Stimulated activated CD8-positive, alpha-beta memory T cell treated with anti-CD3 and anti-CD28 coated beads, Interleukin-4, amount 100 ng/mL, for 24 hours (primary cell): ENCODE measurements around the gene ARHGEF16.

ENCODE experiments used
- DNase-seq: peaks from one replicate; pipeline ENCODE4 v3.0.0-alpha.2; 2020; ENCODE audit warnings: low read depth

ARHGEF16 gene

DNA sequence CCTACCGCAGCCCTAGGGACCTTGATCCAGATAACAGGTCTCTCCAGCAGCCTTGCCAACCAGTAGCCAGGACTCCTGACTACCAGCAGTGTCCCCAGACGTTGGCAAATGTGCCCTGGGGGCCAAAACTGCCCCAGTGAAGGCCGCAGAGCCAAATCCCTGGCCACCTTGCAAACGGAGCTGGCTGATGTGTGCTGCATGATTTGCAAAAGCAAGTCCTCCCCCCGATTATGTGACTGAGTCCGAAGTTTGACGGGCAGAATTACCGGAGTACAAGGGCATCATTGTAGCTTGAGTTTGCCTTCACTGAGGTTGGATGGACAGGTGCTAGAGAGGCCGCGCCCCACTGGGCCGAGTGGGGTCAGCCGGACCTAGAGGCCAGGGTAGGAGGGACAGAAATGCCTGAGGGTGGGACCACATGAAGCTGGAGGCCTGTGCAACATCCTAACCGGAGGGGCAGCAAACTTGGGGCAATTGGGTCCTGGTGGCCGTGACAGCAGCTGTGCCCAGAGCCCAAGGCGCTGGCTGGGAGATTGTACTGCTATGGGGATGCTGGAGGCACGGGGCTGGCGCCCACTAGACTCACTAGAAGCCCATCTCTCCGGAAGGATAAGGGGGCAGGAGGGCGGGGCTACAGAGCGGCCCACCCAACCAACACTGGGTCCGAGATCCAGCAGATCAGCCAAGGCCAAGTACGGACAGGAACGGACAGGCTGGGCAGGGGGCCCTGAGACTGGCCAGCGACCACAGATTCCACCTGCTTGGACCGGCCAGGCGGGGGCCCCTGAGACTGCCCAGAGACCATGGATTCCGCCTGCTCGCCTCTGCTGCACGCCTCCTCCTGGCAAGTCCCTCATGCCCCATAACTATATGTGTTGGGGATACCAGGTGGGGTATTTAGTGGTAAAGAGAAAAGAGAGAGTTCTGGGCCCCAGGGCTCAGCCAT is 2.8 kb downstream of the ARHGEF16 start:
- no peak for DNase-seq

DNA sequence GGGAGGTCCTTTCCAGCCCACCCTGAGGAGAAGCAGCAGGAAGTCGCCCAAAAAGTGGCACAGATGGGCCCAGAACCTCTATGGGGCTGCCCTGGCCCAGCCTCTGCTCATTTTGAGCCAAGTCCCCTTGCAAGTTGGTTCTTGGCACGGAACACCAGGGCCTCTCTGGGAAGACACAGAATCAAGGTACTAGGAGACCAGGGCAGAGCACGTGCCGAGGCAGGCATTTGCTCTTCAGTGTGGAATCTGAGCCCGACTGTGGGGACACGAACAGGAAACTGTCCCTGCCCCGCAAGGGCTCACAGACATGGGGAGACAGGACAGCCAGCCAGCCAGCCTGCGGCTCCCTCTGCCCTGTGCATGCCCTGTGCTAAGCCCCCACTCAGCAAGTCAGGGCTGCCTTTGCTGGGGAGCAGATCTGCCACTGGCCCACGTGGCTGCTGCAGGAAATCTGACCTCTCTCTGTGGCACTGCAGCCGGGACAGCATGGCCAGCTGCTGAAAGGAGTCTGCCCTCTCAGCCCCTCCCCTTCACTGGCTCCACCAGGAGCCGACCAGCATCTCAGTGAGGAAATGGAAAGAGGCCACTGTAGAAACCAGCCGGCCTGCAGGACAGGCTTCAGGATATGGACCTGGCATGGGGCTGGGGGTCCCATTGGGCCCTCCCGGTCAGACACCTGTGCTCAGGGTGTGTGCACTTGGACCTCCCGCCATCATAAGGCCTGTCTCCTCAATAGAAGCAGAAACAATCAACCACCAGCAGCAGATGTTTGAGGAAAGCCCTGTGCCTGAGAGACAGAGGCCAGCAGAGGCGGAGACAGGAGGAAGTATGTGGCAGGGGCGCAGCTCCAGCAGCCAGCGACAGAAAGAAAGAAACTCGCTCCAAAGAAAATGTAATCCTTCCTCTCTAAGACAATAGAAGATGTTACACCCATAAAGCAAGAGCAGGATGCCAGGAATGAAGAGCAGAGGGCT is 3.7 kb downstream of the ARHGEF16 start:
- DNase-seq = no peak

- no peak for DNase-seq
Observed at GRCh38 chr1:3459051-3459908, 4.8 kb downstream of the ARHGEF16 start.

DNA sequence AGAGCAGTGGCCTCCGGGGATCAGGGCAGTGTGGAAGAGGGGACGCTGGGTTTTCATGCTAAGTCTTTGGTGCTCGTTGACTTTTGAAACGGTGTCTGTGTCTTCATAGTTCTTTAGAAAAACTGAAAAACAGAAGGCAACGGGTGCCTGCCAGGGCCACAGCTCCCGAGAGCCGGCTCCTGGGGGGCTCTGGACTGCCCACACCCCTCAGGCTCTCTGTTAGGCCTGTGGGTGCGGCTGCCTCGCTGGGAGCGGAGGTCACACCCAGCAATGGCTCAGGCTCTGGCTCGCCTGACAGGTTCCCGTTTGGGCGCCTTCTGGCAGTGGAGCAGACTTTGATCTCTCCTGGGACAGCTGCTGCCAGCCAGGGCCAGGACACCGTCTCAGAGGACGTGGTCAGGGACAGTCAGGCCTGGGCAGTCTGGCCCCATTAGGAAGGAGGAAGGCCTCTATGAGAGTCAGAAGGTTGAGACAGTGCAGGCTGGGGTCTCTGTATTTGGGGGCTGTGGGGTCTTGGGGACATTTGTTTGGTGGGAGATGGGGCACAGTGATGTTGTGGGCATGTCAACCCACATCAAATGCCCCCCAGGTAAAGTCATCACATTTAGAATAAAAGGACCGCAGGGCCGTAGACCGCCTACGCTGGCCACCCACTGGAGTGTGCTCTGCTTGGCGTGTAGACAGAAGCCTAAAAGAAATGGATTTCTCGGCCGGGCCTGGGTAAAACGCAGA is 5.6 kb downstream of the ARHGEF16 start:
- DNase-seq = no peak

DNA sequence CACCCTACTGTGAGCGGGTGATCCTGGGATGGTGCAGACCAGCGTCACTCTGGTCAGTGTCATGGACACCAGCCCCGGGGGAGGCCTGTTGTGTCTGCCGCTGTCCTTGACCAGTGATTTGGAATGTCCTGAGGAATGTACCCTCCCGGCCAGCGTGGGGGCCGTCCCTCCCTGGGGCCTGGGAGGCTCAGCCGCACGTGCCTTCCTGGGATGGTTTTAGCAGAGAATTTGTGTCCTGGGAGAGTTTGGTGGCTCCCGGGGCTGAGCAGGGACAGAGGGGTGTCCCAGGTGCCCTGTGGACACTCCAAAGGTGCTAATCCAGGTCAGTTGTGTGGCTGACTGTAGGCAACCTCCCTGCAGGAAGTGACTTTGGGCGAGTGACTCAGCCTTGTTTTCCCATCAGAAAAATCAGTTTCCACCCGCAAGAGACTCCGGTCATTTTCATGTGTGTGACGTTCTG is 6.2 kb downstream of the ARHGEF16 start:
- no peak for DNase-seq

GRCh38 chr1:3461238-3461933 is 6.9 kb downstream of the ARHGEF16 start:
- DNase-seq = no peak

GRCh38 chr1:3461934-3462275 is 7.4 kb downstream of the ARHGEF16 start:
- DNase-seq = no peak

GRCh38 chr1:3462356-3463012 is 8.0 kb downstream of the ARHGEF16 start:
- no peak for DNase-seq

DNA sequence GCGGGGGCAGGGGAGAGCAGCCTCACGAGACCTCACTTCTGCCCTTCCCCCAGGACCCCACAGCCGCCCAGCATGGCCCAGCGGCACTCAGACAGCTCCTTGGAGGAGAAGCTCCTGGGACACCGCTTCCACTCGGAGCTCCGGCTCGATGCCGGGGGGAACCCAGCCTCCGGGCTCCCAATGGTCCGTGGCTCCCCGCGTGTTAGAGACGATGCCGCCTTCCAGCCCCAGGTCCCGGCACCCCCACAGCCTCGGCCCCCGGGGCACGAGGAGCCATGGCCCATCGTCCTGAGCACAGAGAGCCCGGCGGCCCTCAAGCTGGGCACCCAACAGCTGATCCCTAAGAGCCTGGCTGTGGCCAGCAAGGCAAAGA is 8.5 kb downstream of the ARHGEF16 start:
- DNase-seq = no peak

DNA sequence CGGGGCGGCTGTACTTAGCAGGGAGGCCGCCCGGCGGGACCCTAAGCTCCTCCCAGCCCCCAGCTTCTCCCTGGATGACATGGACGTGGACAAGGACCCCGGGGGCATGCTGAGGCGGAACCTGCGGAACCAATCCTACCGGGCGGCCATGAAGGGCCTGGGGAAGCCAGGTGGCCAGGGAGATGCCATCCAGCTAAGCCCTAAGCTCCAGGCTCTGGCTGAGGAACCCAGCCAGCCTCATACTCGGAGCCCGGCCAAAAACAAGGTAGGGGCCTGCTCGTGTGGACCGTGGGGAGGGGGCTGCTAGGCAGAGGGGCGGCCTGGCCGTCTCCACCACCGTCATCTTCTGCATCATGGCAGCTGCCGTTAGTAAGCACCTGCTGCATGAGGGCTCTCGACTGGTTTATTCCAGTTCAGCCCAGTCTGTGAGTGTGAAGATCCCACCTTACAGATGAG is 9.0 kb downstream of the ARHGEF16 start:
- no peak for DNase-seq

GRCh38 chr1:3463891-3464648 is 9.6 kb downstream of the ARHGEF16 start:
- DNase-seq = no peak

- DNase-seq = no peak
Observed at GRCh38 chr1:3464649-3465025, 10.2 kb downstream of the ARHGEF16 start.

- DNase-seq = no peak
Observed at GRCh38 chr1:3465091-3465934, 10.8 kb downstream of the ARHGEF16 start.

GRCh38 chr1:3465935-3466321 is 11.5 kb downstream of the ARHGEF16 start:
- no peak for DNase-seq

DNA sequence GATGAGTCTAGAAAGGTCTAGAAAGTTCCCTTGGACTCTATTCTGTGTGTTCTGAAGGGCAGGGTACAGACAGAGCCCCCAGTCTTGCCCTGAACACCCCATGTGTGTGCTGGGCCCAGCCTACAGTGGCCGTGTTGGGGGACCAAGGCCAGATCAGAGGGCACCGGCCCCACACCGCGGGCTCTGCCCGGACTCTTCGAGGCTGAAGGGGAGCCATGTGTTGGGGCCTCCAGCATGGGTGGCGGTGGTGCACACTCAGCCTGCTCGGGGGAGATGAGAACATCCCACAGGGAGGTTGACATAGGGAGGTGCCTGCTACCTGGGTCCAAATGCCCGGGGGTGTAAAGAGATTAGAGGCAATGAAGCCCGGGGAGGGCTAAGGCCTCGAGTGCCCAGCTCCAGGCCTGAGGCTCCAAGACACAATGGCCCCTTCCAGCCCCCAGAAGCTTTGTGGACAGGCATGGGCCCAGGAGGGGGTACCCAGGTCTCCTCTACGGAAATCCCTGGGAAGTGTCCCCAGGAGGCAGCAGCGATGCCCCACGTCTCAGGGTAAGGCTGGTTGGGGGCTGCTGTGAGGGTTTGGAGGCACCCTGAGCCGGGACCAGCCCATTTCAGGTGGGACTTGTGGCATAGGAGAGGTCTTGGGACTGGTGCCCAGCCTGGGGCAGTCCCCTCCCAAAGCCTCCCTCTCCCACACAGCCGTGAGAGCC is 12.1 kb downstream of the ARHGEF16 start:
- DNase-seq = no peak

GRCh38 chr1:3467096-3468036 is 12.9 kb downstream of the ARHGEF16 start:
- DNase-seq = no peak
